Islet precursor cell (in vitro differentiated cells): ENCODE data around the gene SH3BP2.
A peak's percentile ranks its signal among the peaks of the same experiment; 100 is the strongest.

Source experiments
- DNase-seq: peaks from one replicate; pipeline ENCODE4 v3.0.0-alpha.2; 2018

The SH3BP2 gene

DNA sequence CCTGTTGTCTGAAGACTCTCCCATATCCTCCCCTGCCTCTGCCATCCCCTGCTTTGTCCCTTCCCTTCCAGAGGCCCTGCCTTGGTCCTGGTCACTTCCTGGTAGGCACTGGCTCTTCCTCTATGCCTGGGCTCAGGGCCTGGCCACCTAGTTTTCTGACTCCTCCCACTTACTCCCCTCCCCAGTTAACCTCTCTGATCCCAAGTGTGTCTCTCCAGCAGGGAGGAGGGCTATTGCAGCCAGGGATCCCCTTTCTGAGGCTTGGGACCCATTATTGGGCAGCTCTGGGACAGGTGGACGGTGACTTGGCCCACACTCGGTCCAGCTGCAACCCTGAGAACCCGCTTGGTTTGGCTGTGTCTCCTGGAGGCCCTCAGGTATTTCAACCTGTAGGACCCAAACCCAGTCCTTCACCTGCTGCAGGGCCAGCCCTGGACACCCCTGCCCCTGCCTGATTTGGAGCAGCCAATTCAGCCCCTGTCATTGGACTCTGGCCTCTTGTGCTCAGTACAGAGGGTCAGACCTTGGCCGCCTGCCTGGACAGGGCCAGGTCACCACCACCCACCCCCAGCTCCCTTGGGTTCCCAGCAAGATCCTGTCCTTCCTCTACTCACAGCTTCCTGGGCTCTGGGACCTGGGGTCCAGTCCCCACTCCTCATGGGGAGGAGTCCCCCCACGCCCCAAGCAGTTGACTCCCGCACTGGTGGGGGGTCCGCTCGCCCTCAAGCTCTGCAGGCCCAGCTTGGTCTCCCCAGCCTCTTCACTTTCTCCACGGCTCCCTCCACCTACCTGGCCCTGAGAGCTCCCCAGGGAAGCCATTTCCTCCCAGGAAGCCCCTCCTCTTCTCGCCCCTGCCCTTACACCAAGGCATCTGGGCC is 1.1 kb upstream of the SH3BP2 start:
- peak; percentile 58 for DNase-seq

DNA sequence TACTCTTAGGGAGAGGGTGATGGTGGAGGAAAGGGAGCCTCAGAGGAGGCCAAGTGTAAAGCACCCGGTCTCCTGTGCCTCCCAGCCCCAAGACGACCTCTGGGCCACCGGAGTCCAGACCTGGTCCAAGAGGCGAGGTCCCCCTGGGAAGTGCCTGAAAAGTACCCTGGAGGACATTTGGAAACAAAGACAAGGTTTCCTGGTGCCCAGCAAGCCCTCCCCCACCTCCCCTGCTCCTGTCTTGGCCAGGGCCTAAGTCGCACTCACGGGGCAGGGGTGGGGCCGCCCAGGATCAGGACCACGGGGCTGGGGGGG is 532 bp upstream of the SH3BP2 start:
- no peak for DNase-seq

DNA sequence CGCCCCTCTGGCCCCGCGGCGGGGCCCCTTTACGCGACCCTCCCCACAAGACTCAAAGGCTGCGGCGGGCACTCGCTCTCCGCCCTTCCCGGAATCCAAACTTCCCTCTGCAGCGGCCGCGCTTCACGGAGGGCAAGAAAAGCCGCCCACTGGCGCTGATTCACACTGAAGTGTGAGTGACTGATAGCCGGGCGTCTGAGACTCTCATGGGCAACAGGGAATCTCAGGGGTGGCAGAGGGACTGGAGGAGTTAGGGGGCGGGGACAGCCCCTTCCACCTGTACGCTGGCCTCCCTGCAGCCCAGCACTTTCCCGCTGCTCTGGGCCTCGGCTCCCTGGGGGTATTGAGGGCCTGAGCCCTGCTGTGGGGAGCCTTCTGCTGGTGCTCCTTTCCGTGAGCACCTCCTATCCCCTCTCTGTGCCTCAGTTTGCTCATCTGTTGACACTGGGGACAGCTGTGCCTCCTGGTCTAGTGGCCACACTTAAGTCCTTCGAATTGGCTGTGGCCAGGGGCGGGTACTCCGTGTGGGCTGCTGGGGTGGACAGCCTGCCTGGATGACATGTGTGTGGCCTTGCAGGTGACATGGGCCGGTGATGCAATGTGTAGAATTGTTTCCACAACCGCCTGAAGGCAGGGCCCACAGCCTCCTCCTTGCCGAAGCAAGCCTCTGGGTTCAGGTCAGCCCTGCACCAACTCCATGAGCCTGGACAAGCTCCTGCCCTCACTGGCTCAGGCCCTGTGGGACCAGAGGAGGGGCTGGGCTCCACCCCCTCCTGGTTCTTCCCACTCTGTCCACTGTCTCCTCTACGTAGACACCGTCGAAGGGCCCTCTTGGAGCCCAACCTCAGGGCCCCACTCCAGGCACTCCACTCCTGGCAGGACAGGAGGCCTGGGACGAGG is 951 bp downstream of the SH3BP2 start:
- DNase-seq = peak; percentile 68

DNA sequence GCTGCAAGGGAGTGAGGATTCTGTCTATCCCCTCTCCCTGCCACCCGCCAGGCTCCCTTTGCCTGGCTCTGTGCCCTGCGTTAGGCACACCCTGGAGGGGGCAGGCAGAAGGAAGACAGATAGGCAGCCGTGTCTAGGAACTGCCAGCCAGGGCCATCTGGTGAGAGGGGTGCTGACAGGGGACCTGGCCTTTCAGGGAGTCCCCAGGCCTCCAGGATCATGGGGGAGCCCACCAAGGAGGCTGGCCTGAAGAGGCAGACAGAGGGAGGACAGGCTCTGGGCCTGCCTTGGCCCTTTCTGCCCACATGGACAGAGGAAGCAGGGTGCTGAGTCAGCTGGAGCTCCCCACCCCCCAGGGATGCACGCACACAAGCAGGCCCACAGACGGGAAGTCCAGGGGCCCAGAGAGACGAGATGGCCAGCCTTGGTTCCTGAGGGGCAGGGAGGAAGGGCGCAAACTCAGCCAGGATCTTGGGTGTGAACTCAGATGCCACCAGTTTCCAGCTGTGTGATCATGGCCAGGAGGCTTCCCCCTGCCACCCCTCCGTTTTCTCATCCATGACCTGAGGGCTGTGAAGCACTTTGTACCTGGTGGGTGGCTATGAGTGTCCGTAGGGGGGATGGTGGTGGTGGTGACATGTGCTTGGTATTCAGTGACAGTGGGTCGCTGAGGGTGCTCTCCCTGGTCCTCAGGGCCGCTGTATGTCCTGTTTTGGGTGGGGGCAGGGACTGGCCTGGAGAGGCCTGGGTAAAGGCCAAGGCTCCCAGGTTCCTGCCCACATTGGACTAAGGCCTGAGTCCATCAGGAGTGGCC is 1.8 kb downstream of the SH3BP2 start:
- peak; percentile 58 for DNase-seq

DNA sequence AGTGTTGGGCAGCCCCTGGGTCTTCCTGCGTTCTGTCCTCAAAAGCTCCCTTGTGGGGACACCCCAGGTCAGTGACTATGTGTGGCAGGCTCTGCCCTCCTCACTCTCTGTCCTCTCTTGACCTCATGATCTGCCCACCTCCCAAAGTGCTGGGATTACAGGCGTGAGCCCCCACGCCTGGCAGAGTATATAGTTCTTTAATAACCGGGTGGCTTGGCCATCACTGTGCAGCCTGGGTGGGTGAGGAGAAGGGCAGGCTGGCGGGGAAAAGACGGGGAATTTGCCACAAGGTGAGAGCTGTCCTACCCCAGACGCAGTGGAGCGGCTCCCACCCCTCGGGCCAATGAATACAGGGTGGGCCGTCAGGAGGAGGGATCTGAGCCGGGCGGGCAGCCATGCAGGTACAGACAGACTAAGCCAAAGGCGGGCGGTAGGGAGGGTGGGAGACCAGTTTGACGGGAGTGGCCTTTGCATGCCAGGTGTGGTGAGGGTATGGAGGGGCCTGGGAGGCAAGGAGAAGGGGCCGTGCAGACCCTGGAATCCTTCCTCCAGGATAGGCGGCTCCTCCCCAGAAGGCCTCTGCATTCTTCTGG is 2.5 kb downstream of the SH3BP2 start:
- peak; percentile 47 for DNase-seq

DNA sequence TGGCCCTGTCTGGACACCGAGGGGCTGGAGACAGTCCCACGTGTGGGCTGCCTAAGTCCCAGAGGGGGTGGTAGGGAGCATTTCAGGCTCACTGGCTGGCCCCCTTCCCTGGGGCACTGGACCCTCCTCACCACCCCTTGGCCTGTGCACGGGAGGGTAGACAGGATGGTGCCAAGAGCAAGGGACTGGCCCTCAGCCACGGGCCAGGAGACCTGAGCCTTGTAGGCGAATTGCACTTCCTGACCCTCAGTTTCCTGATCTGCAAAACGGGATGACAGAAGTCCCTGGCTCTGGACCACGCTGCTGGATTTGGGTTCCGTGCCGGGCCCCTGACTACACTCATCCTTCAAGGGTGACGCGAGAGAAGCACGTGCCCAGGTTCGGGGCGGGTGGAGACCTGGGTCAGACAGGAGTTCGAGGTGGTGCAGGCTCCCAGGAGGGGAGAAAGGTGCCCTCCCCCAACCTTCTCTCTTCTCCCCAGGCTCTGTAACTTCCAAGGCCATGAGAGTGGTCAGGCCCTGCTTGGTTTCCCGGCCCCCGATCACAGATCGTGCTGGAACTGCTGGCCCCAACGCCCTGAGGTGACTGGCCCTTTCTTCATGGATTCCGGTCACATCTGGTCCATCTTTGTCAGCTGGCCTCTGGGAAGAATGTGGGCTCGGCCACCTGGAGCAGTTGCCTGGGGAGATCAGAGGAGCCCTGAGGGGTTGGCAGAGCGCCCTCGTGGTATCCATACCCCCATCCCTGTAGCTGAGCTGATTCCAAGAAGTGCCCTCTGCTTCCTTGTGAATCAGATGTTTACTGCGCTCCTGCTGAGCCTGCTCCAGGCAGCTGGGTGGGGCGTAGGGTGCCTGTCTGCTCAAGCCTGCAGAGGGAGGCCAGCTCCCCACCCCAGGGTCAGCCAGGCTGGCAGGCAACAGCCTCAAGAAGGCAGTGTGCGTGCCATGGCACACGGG is 3.3 kb downstream of the SH3BP2 start:
- peak; percentile 64 for DNase-seq

DNA sequence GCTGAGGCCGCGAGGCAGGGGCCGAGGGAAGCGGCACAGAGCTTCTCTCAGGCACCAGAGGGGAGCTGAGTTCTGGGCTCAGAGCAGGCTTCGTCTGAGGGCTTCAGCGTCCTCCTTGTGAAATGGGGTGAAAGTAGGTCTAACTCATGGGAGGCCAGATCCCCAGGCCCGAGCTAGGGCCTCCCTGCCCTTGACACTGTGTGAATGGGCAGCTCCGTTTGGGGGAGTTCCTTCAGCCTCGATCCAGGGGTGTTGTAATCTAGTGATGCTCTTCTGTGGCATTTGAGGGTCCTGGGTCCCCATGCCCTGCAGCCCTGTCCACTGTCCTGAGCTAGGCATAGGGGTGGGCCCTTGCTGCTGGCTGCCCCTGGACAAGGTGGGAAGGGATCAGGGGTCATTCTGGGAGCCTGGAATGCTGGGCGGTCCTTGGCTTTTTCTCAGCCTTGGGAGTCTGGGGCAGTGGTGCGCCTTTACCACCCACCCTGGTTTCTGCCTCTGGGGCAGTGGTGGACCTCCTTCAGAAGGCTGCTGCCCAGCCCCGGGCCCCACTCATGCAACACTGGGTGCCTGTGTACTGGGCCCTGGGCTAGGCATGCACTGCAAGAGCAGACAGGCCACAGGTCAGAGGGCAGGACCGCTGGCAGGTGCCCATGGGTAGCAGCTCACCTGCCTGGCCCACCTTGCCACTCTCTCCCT is 4.1 kb downstream of the SH3BP2 start:
- DNase-seq = peak; percentile 42

DNA sequence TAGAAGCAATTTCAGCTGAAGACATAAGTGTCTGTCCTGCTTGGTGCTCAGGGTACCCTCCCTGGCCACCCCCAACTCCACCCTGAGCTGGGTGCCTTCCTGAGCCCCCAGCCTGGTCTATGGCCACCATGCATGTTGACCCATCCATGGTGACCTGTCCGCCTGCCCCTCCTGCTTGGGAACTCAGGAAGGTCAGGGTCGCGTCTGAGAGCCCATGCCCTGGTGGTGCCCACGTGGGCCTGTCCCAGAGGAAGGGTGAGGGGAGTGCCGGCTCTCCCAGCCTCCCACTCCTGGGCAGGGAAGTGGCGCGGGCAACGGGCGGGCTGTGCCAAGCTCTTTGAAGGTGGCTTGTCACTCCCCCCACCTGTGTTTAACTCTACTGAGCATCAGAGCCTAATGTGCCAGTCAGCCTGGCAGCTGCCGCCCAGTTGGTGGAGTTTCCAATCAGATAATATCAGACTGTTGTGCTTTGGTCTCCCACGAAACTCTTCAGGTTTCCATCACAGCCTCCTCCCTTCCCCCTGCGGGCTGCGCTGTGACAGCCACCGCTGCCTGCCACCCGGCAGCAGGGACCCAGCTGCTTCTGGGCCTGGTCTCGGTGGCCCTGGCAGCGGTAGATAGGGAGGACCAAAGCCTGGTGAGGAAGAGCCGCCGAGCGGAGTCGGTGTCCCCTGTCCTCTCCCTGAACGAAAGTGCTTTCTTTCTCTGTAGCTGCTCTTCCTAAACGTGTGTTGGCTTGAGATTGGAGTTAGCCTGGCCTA is 4.8 kb downstream of the SH3BP2 start:
- DNase-seq = no peak

DNA sequence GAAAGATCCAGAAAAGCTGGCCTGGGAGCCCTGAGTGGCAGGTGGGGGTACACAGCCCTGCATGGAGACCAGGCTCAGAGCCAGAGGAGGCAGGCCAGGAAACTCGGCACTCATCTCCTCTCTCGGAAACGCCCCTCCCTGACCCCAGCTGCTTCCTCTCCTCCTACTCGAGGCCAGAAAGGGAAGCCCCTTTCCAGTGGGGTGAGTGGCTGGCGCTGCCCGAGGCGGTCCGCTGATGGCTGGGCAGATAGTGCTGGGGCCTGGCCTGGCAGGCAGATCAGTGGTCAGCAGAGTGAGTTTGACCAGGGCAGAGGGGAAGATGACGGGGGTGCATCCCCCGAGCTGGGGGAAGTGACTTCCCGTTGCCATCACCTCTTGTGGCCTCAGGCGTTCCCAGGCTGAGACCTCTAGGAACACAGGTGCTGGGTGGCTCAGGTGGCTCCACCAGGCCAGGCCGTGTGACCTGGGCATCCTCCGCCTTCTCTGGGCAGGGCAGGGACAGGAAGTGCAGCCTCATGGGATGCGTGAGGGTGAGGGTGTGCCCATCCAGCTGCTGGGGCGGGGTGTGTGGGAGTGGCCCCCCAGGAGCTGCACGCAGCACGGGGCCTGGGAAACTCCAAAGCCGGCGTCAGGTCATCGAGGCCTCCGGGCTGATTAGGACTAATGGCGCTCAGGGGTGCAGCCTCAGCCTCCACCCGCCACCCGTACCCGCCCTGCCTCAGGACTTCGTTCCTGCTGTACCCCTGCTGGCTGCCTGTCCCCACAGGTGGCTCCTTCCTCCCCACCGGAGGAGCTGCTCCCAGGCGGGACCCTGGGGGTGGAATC is 5.7 kb downstream of the SH3BP2 start:
- DNase-seq = no peak

DNA sequence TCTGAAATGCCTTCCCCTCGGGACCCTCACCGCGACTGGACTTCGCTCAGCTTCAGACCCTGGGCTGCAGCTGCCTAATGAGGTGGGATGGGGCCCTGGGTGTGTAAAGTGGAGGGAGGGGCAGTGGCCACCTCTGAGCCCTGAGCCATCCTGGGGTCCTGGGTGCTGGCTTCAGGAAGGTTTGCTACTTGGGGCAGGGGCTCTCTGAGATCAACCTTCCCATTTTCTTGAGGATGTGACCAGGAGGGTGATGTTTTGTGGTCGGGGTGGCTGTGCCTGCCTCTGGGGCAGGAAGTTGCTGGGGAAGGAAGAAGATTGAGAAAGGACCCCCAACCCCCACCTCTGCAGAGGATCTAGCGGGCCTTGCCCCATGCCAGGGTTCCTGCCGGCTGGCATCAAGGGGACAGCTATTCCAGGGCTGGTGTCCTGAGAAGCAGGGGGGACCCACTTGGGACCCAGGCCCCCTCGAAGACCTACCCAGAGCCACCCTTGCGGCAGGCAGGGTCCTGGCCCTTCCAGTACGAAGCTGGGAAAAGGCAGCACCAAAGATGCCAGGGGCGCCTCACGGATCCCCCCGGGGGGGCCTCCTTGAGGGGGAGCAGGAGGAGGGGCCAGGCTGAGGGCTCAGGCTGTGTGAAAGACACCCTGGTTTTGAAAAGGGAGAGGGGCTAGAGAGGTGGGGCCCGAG is 6.5 kb downstream of the SH3BP2 start:
- DNase-seq = no peak

DNA sequence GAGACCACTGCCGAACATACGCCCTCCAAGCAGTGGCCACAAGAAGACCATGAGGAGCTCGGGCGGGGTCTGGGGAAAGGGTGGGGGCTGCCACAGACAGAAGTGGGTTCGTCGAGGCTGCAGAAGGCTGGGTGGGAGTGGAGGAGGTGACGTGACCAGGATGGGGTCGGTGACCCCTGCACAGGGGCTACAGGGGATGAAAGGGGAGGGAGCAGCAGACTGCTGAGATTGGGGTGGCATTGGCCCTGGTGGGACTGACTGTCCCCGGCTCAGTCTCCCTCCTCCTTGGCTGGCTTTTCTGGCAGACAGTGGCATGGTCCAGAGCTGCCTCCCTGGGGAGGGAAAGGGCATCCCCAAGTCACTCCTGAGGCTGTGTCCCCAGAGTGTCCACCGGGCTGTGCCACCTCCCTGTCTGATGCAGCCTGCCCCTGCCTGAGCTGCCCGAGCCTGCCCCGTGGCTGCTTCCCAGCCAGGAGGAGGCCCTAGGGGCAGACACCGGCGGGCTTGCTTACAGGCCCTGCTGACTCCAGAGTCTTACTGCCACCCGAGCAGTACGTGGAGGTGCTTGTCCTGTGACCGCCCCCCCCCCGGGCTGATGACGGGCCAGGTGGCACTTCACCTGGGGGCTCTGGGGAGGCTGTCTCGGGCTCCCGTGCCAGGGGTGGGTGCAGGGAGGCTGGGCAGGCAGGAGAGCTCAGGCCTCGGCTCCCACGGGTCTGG is 7.2 kb downstream of the SH3BP2 start:
- DNase-seq = no peak

DNA sequence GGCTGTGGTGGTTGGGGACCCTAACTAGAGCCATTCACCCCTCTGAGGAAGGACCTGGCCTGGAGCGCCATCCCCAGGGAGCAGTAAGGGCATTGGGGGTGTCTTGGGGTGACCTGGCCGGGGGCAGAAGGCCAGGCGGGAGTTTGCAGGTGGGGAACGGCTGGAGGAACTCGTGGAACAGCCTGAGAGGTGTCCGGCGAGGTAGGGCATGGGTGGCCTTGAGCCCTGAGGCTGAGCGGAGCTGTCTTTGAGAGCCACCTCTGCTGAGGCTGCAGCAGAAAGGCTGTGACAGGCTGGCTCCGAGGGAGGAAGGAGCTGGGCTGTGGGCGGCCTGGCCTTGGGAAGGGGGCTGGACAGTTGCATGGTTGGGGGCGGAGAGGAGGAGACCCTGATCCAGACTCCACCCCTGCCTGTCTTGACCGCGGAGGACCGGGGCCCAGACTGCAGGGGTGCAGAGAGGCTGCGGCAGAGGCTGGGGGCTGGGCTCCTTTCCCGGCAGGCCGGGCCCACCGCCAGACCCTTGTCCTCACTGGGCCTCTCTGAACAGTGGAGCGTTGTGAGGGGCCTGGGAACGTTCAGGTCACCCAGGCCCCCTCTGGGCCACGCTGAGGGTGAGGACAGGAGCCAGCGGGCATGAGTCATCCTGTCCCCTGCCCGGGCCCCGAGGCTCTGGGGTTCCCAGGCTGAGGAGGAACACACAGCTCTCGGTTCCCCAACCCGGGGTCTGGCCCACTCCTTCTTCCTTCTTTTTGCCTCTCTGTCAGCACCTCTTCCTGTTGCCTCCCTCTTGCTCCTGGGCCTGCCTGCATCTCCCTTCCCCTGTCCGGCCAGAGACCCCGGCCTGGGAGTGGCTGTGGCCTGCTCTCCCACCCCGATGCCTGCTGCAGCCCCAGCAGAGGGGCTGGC is 8.1 kb downstream of the SH3BP2 start:
- DNase-seq = peak; percentile 89

DNA sequence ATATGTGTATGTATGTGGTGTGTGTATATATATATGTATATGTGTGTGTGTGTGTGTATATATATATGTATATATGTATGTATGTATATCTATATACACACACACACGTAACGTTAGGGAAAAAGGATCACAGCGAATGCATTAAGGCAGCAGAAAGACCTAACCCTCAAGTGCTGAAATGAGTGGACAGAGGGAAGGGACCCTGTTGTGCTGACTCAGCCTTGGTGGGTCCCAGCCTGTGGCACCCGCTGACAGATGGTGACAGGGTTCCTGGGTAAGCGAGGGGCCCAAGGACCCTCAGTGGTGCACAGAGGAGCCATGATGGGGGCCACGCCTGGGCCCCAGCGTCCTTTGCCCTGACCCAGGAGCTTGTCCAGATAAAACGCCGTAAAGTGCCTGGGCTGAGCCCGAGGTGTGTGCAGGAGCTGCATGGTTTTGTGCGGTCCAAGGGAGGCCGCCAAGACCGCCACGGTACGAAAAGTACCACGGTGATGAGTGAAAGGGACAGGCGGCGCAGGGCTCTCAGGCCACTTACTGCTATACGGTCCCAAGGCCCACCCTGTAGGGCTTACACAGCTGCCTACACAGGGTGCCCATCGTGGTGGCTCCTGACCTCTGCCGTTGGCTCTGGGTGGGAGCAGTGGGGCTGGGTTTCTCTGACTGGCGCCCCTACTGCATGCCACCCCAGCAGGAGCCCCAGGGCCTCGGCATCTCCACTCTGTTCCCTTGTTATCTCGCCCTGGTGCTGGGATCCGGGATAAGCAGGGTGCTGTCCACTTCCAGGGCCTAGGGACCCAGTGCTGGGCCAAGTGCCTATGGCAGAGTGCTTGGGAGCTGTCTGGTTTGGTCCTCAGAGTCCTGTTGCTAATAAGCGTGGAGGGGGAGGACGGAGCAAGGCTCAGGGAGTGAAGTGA is 10.0 kb downstream of the SH3BP2 start:
- DNase-seq = no peak

DNA sequence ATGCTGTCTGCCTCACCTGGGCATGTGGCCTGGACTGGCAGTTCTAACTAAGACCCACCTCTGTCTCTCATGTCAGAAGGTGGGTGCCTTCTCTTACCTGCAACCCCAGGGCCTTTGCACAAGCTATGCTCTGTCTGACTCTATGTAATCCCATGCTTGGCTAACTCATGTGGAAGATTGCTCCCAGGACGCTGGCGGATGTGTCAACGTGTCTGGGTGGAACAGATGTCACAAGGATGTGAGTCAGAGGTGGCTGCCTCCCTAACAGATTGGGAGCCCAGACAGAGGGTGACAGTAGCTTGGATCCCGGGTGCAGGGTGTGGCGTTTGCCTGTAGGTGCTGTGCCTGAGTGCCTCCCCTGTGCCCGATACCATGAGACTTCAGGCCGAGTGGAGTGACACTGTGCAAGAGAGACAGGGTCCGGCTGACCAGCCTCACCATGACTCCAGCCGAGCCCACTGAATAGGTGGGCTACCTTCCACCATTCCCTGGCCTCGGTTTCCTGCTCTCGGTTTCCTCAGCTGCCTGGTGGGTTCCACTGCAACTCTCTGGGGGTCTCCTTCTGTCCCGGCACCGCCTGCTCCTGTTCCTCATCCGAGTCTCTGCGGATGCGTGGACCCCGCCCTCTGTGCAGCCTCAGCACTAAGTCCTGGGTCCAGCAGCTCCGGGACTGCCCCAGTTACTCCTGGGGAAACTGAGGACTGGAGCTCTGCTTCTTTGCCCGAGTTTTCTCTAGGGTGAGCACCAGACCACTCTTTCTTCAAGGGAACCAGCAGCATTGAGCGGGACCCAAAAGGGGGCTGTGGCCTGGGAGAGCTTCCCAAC is 11.0 kb downstream of the SH3BP2 start:
- DNase-seq = no peak
